Measurements from ENCODE around the gene MYBPH.

- TF ChIP-seq, protein P1, sequence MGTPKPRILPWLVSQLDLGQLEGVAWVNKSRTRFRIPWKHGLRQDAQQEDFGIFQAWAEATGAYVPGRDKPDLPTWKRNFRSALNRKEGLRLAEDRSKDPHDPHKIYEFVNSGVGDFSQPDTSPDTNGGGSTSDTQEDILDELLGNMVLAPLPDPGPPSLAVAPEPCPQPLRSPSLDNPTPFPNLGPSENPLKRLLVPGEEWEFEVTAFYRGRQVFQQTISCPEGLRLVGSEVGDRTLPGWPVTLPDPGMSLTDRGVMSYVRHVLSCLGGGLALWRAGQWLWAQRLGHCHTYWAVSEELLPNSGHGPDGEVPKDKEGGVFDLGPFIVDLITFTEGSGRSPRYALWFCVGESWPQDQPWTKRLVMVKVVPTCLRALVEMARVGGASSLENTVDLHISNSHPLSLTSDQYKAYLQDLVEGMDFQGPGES (IDR thresholded peaks at IDR 0.05), result no peak
- no peak for TF ChIP-seq CREM (IDR thresholded peaks at IDR 0.05; ENCODE audit: low read depth)
- no peak for TF ChIP-seq SMARCA5 (IDR thresholded peaks at IDR 0.05)
- no peak for TF ChIP-seq CTCF (IDR thresholded peaks at IDR 0.05 in 2 of 3, conservative IDR thresholded peaks at IDR 0.05 in 1 of 3; ENCODE audit: control insufficient read depth in 2 of 3, extremely low read depth in 1 of 3, insufficient read depth in 1 of 3, low read depth in 3 of 3, low read length in 3 of 3)
- no peak for TF ChIP-seq TBL1XR1 (IDR thresholded peaks at IDR 0.05; ENCODE audit: low read depth, low read length)
- no peak for TF ChIP-seq POLR2A (IDR thresholded peaks at IDR 0.05; ENCODE audit: low read depth, low read length)
Observed at GRCh38 chr1:203158423-203158822, 17.2 kb downstream of the MYBPH start.
